ENCODE measurements around the gene AKAP13. TPM values are rescaled to one million over a fixed set of nuclear protein-coding genes. Genes with fewer than 3 reads are reported as not detected.

AKAP13 gene
- total and polyA plus RNA-seq, 2 of the 13 experiments (the other 11 are each of a cell fraction or from before 2014, with no cell fraction given), result 6.7 to 27.1 TPM

DNA sequence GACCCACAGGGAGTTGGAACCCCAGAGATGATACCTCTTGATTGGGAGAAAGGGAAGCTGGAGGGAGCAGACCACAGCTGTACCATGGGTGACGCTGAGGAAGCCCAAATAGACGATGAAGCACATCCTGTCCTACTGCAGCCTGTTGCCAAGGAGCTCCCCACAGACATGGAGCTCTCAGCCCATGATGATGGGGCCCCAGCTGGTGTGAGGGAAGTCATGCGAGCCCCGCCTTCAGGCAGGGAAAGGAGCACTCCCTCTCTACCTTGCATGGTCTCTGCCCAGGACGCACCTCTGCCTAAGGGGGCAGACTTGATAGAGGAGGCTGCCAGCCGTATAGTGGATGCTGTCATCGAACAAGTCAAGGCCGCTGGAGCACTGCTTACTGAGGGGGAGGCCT, 201.1 kb downstream of the AKAP13 start (continued):
- TF ChIP-seq SIX4 (CRISPR knock-in tag; IDR thresholded peaks at IDR 0.05) (no peak), ZNF850 (CRISPR knock-in tag; conservative IDR thresholded peaks at IDR 0.05) (no peak), SAP130 (CRISPR knock-in tag; IDR thresholded peaks at IDR 0.05; ENCODE audit: low read depth) (no peak), DMTF1 (CRISPR knock-in tag; IDR thresholded peaks at IDR 0.05) (no peak), ZNF543 (CRISPR knock-in tag; IDR thresholded peaks at IDR 0.05) (no peak), FOXC1 (CRISPR knock-in tag; IDR thresholded peaks at IDR 0.05; ENCODE audit: borderline replicate concordance) (no peak)
- TF ChIP-seq, protein P1, sequence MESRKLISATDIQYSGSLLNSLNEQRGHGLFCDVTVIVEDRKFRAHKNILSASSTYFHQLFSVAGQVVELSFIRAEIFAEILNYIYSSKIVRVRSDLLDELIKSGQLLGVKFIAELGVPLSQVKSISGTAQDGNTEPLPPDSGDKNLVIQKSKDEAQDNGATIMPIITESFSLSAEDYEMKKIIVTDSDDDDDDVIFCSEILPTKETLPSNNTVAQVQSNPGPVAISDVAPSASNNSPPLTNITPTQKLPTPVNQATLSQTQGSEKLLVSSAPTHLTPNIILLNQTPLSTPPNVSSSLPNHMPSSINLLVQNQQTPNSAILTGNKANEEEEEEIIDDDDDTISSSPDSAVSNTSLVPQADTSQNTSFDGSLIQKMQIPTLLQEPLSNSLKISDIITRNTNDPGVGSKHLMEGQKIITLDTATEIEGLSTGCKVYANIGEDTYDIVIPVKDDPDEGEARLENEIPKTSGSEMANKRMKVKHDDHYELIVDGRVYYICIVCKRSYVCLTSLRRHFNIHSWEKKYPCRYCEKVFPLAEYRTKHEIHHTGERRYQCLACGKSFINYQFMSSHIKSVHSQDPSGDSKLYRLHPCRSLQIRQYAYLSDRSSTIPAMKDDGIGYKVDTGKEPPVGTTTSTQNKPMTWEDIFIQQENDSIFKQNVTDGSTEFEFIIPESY (CRISPR knock-in tag; IDR thresholded peaks at IDR 0.05), result no peak

DNA sequence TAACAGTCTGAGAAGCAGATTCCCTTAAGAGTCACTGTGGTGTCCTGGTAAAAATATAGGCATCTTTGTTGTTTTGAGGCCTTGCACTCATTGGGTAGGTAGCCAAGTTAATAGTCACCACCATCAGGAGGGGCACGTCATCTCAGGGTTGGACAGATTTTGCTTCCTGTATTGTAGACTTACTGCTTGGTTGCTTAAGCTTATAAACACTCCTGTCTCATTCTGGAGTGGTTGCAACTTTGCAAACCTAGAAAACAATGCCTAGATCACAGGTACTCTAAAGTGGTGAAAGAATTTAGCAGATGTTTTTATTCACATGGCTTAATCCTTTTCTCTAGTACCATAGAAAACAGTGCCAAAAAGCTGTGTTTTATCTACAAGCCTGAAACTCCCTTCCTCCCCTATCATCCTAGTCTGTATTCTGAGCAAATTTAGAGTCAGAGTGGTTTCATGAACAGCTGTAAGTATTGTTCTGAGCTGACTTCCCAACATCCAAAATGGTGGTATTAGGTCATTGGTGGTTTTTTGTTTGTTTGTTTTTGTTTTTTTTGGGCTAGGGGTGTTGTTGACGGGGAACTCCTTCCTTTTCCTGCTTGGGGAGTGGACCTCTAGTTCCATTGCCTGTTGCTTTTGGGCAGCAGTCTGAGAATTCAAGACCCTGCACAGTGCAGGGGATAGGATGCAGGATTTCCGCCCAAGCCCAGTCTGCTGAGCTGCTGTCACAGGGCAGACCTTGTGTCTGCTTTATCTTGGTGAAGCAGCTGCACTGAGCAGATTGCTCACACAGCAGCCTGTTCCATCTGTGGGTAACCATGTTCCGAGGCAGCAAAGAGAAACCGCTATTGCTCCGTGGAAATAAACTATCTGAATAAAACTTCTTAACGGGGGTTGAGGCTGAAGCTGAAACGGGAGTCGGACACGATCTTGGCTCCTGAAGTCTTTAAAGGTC, 202.0 kb downstream of the AKAP13 start:
- no TSS peak for BruUV-seq (replicated peaks)
- Histone ChIP-seq H4K20me1 (ENCODE audit: insufficient read depth, low read length) (no peaks in the 10 kb centered on the region), H3K79me2 (ENCODE audit: insufficient read depth, low read length) (no peaks in the 10 kb centered on the region), H3K9ac (ENCODE audit: insufficient read depth, low read depth, low read length) (no peak overlapping the region), H3K36me3 (replicated peaks in 1 of 2; ENCODE audit: control insufficient read depth in 1 of 2, insufficient read depth in 2 of 2, low read length in 2 of 2) (peaks cover 21 to 43% of the 10 kb centered on the region in 2 experiments; a peak in 4 of 5 replicates), H3K4me2 (ENCODE audit: low read depth, low read length) (no peak overlapping the region), H3K9me3 (ENCODE audit: low read length) (no peaks in the 10 kb centered on the region), H3K4me1 (ENCODE audit: insufficient read depth, low read length) (peaks cover 9% of the 10 kb centered on the region), H3K27me3 (ENCODE audit: control insufficient read depth in 1 of 2, insufficient read depth in 2 of 2, low read length in 2 of 2) (no peaks in the 10 kb centered on the region), H3K4me3 (replicated peaks in 1 of 3; ENCODE audit: insufficient read depth in 1 of 3, low read depth in 2 of 3, low read length in 3 of 3) (no peak overlapping the region), H2AFZ (ENCODE audit: low read length) (no peak overlapping the region), H3K27ac (ENCODE audit: extremely low read length, insufficient read depth, low read length) (no peak overlapping the region)
- ChIA-PET POLR2A (no interaction called here), CTCF (ENCODE audit: low intra/inter-chr PET ratio, low total read pairs) (no interaction called here)
- 96% methylated on average over 9 of the region's 10 CpGs for WGBS (ENCODE audit: low lambda C conversion rate)
- no peak for ATAC-seq
- DNase-seq (ENCODE audit: low spot score), result no peak
- intact Hi-C loops (cut with micrococcal nuclease; ENCODE audit: unreplicated experiment), result no loop called here
- FAIRE-seq, result no peak
- in situ Hi-C loops (cut with HindIII; ENCODE audit: extremely low pct_ligation_motif_present, low pct_unique_long_range_greater_than_20kb), result no loop called here
- TF ChIP-seq ZNF841 (CRISPR knock-in tag; IDR thresholded peaks at IDR 0.05; ENCODE audit: borderline replicate concordance), result no peak
- TF ChIP-seq ZKSCAN1 (IDR thresholded peaks at IDR 0.05; ENCODE audit: low read length), result no peak
- no peak for TF ChIP-seq CEBPB (IDR thresholded peaks at IDR 0.05; ENCODE audit: borderline replicate concordance, low read depth, low read length)
- TF ChIP-seq, protein P2, sequence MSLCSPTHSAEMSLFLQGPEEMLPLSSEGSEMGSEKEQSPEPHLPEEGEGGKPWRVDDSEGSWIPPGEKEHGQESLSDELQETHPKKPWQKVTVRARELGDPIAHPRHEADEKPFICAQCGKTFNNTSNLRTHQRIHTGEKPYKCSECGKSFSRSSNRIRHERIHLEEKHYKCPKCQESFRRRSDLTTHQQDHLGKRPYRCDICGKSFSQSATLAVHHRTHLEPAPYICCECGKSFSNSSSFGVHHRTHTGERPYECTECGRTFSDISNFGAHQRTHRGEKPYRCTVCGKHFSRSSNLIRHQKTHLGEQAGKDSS (CRISPR knock-in tag; IDR thresholded peaks at IDR 0.05; ENCODE audit: borderline replicate concordance, low read depth), result no peak
- no peak for TF ChIP-seq NCOA2 (CRISPR knock-in tag; IDR thresholded peaks at IDR 0.05)
- no peak for TF ChIP-seq CBX1 (IDR thresholded peaks at IDR 0.05; ENCODE audit: low read depth)
- TF ChIP-seq PCBP1 (IDR thresholded peaks at IDR 0.05; ENCODE audit: borderline replicate concordance, low read depth, low read length), result no peak
- TF ChIP-seq ZNF713 (CRISPR knock-in tag; IDR thresholded peaks at IDR 0.05), result no peak
- TF ChIP-seq SRSF9 (IDR thresholded peaks at IDR 0.05; ENCODE audit: borderline replicate concordance, insufficient read depth, low read depth, low read length, poor library complexity, severe bottlenecking), result no peak
- no peak for TF ChIP-seq ZNF263 (CRISPR knock-in tag; IDR thresholded peaks at IDR 0.05)
- no peak for TF ChIP-seq ZNF326 (CRISPR knock-in tag; IDR thresholded peaks at IDR 0.05; ENCODE audit: borderline replicate concordance)
